Measurements from ENCODE around the gene KIAA1217. TPM values are rescaled to one million over a fixed set of nuclear protein-coding genes. Genes with fewer than 3 reads are reported as not detected.

Gene KIAA1217
- total RNA-seq, 1 experiment from 2014 or later: 7.8 TPM

DNA sequence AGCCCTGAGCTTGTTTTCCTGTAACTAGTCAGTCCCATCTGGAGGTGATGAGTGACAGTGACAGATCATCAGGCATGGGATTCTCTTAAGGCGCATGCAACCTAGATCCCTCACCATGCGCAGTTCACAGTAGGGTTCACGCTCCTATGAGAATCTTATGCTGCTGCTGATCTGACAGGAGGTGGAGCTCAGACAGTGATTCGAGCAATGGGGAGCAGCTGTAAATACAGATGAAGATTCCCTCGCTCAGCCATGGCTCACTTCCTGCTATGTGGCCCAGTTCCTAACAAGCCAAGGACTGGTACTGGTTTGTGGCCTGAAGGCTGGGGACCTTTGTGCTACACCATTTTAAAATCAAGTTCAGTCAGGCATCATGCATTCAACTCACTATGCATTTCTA is 221.7 kb downstream of the KIAA1217 start:
- Histone ChIP-seq H3K79me2 (ENCODE audit: insufficient read depth, low read length) (no peaks in the 10 kb centered on the region), H3K4me1 (ENCODE audit: control insufficient read depth in 1 of 2, insufficient read depth in 2 of 2, low read length in 2 of 2) (peaks cover 0 to 10% of the 10 kb centered on the region in 2 experiments; a peak in 1 of 4 replicates), H3K4me3 (replicated peaks in 1 of 2; ENCODE audit: low read depth in 1 of 2, low read length in 2 of 2) (no peak overlapping the region), H3K9ac (ENCODE audit: low read length) (no peak overlapping the region), H3K27me3 (ENCODE audit: insufficient read depth, low read length) (no peaks in the 10 kb centered on the region), H2AFZ (ENCODE audit: low read depth, low read length, poor library complexity, severe bottlenecking) (no peak overlapping the region), H3K9me2 (ENCODE audit: insufficient read depth) (no peaks in the 10 kb centered on the region), H3K4me2 (ENCODE audit: low read length) (no peak overlapping the region), H4K20me1 (ENCODE audit: insufficient read depth) (no peaks in the 10 kb centered on the region), H3K27ac (ENCODE audit: low read depth, low read length) (no peak overlapping the region), H3K9me3 (ENCODE audit: control insufficient read depth in 1 of 2, insufficient read depth in 1 of 2, low read depth in 1 of 2, low read length in 2 of 2) (no peaks in the 10 kb centered on the region), H3K36me3 (ENCODE audit: control insufficient read depth in 1 of 2, insufficient read depth in 2 of 2, low read length in 2 of 2) (no peaks in the 10 kb centered on the region)
- no TSS peak for BruUV-seq (replicated peaks)
- TF ChIP-seq CBX3 (IDR thresholded peaks at IDR 0.05; ENCODE audit: low read depth): no peak
- TF ChIP-seq ZNF274 (IDR thresholded peaks at IDR 0.05; ENCODE audit: low read depth, low read length): no peak
- TF ChIP-seq TCF7L2 (IDR thresholded peaks at IDR 0.05; ENCODE audit: borderline replicate concordance, extremely low read depth, insufficient read depth, insufficient read length): no peak
- TF ChIP-seq POLR2A (IDR thresholded peaks at IDR 0.05; ENCODE audit: borderline replicate concordance, extremely low read depth, insufficient read depth, insufficient read length): no peak
- TF ChIP-seq, protein P1, sequence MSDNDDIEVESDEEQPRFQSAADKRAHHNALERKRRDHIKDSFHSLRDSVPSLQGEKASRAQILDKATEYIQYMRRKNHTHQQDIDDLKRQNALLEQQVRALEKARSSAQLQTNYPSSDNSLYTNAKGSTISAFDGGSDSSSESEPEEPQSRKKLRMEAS (IDR thresholded peaks at IDR 0.05): no peak
- TF ChIP-seq EGR1 (IDR thresholded peaks at IDR 0.05; ENCODE audit: low read depth): no peak
- no peak for TF ChIP-seq SP1 (IDR thresholded peaks at IDR 0.05; ENCODE audit: low read depth)
- no peak for TF ChIP-seq RAD21 (IDR thresholded peaks at IDR 0.05; ENCODE audit: low read depth)
- no peak for TF ChIP-seq FOSL1 (IDR thresholded peaks at IDR 0.05; ENCODE audit: low read depth)
- TF ChIP-seq YY1 (IDR thresholded peaks at IDR 0.05; ENCODE audit: extremely low read depth, insufficient replicate concordance, low read depth, low read length): no peak
- intact Hi-C loops (cut with micrococcal nuclease): no loop called here
- ChIA-PET POLR2A (no interaction called here), CTCF (no interaction called here), RAD21 (ENCODE audit: low non-redundant PET in 1 of 2, low total read pairs in 2 of 2, uncharacterized antibody in 2 of 2, unreplicated experiment in 2 of 2) (no interaction called here)
- no peak for DNase-seq (ENCODE audit: low read depth, low spot score)
- no peak for ATAC-seq
